Muscle of leg (tissue), 11 donors: ENCODE data around the gene IL36G. TPM values are rescaled to one million over a fixed set of nuclear protein-coding genes. Genes with fewer than 3 reads are reported as not detected.

Source experiments
- DNase-seq: peaks from one replicate; pipeline ENCODE4 v3.0.0; 2013
- H3K27ac ChIP-seq: one replicate; pipeline ENCODE4 v1.5.1; 2013; ENCODE audit warnings: mild to moderate bottlenecking, low read length, control low read depth
- H3K27me3 ChIP-seq: one replicate; pipeline ENCODE4 v1.6.1; 2013; ENCODE audit warnings: low read length; ENCODE audit not compliant: control insufficient read depth, insufficient read depth
- H3K36me3 ChIP-seq: one replicate; pipeline ENCODE4 v1.6.1; 2013; ENCODE audit warnings: low read length; ENCODE audit not compliant: control insufficient read depth, insufficient read depth
- H3K4me1 ChIP-seq: one replicate; pipeline ENCODE4 v1.6.1; 2013; ENCODE audit warnings: low read length; ENCODE audit not compliant: control insufficient read depth, insufficient read depth
- H3K4me3 ChIP-seq: one replicate; pipeline ENCODE4 v1.5.1; 2013; ENCODE audit warnings: low read length, control low read depth
- H3K9me3 ChIP-seq: replicated peaks from 2 replicates; pipeline ENCODE4 v1.6.1; 2013; ENCODE audit warnings: low read depth, low read length; ENCODE audit not compliant: control insufficient read depth
- WGBS: methylation state at CpG from one replicate; pipeline ENCODE4 v1.1.5; 2013; ENCODE audit warnings: missing lambda C conversion rate; ENCODE audit not compliant: insufficient coverage; 5-methylcytosine and 5-hydroxymethylcytosine counted together
- polyA plus RNA-seq, 8 donors: library from polyadenylated mRNA; unstranded; fragments of 120-200 nt; gene quantifications; one replicate each; pipeline versions ENCODE4 v1.2.1 to v1.2.3, GENCODE V29; 2013; ENCODE audit warnings: inconsistent platforms in 1 of 8, low replicate concordance in 1 of 8; ENCODE audit not compliant: insufficient read length in 8 of 8, insufficient read depth in 1 of 8
- total RNA-seq: library from RNA; stranded (reverse); fragments of 120-200 nt; gene quantifications from one replicate; pipeline ENCODE4 v1.2.4, GENCODE V29; 2013

The IL36G gene
- total and polyA plus RNA-seq, 9 donors, result 0.14 to 0.42 (median 0.28) TPM; not detected in 2

DNA sequence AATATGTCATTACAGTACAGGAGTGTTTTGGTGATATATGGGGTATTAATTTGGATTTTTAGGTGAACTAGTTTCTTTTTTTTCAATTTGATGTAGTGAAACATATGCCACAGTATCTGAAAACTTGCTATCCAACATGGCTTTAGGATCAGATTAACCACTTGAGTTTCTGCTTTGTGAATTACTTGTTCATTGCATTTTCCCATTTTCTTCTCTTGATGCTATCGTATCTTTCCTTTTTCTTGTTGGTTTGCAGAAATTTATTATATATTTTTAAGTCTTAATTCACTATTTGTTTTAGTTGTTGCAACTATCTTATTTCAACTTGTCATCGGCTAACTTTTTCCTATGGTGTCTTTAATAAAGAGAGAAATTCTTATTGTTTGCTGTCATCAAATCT is 36.3 kb downstream of the IL36G start:
- WGBS, result no CpG with 5 or more reads among the region's 2 CpGs
- H3K4me3 ChIP-seq, result no peak overlapping the region
- no peak for DNase-seq
- no peaks in the 10 kb centered on the region for H3K36me3 ChIP-seq
- H3K9me3 ChIP-seq, result no peaks in the 10 kb centered on the region
- no peaks in the 10 kb centered on the region for H3K27me3 ChIP-seq
- H3K4me1 ChIP-seq, result no peaks in the 10 kb centered on the region
- H3K27ac ChIP-seq, result no peak overlapping the region

DNA sequence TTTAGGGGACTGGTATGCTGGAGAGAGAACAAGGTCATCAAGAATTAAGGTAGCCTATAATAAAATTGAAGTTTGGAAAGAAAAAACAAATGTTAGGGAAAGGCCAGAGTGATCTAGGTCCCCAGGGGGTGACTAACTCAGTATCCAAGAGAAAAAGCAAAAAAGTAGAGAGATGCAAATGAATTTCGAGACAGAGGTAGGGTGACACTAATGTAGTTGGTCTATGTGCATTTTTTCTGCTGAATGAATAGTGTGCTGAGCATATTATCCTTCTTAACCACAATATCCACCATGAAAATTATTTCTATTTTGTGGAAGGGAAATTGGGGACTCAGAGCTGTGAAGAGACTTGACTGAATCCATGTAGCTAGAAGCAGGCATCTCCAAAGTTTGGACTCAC is 37.2 kb downstream of the IL36G start:
- Histone ChIP-seq H3K27ac (no peak overlapping the region), H3K9me3 (no peaks in the 10 kb centered on the region), H3K4me1 (no peaks in the 10 kb centered on the region), H3K36me3 (no peaks in the 10 kb centered on the region), H3K27me3 (no peaks in the 10 kb centered on the region), H3K4me3 (no peak overlapping the region)
- no CpG with 5 or more reads among the region's 1 CpG for WGBS
- no peak for DNase-seq

DNA sequence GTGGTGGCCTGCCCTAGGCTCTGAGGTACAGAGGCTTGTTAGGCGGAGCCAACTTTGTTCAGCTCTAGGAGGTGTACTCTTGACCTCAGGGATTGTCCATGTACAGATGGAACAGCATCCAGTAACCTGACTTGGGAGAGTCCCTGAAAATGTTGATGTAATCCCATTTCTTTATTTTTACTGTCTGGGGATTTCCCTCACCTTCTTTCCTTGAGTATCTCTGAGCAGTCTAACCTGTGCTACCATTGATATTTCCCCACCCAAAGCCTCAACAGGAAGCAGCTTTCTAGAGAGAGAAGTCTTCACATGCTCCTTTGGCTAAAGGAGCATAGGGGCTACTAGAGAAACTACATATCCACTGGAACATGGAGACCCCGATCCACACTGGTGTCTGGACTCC is 37.8 kb downstream of the IL36G start:
- Histone ChIP-seq H3K36me3 (no peaks in the 10 kb centered on the region), H3K27ac (no peak overlapping the region), H3K4me3 (no peak overlapping the region), H3K4me1 (no peaks in the 10 kb centered on the region), H3K9me3 (no peaks in the 10 kb centered on the region), H3K27me3 (no peaks in the 10 kb centered on the region)
- DNase-seq, result no peak
- 95% methylated on average over 2 of the region's 2 CpGs for WGBS

DNA sequence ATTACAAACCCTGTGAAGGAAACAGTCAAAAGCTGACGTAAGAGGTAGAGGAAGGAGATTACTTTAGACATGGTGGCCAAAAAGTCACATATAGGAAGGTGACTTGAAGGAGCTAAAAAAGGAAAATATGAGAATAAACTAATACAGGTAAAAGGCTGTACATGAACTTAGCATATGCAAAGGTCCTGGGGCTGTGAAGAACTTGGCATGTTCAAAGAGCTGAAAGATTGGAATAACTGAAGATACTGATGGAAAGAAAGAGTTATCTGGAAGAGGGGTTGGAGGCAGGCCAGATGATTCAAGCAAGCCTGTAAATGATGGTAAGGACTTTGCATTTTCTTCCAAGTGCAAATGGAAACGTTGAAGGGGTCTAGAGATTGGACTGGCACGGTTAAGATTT is 40.7 kb downstream of the IL36G start:
- H3K27ac ChIP-seq, result no peak overlapping the region
- H3K4me3 ChIP-seq, result no peak overlapping the region
- H3K36me3 ChIP-seq, result no peaks in the 10 kb centered on the region
- no peaks in the 10 kb centered on the region for H3K27me3 ChIP-seq
- no peaks in the 10 kb centered on the region for H3K4me1 ChIP-seq
- no peak for DNase-seq
- H3K9me3 ChIP-seq, result no peaks in the 10 kb centered on the region
- 90% methylated on average over 3 of the region's 3 CpGs for WGBS

DNA sequence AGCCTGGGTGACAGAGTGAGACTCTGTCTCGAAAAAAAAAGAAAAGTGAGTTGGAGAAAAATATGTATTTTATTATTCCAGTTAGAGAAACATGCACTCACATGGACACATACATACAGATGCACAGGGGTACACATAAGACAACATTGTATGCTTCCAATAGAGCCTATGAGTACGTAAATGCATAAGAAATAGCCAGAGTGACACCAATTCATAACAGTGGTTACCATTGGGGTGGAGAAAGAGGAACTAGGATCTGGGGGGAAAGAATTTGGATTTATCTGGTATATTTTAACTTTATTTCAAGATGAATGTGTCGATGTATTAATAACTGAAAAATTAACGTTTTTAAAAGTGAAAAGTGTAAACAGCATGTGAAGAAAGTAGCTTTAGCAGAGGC is 43.5 kb downstream of the IL36G start:
- no peak overlapping the region for H3K4me3 ChIP-seq
- WGBS, result 42% methylated on average over 3 of the region's 4 CpGs
- H3K27ac ChIP-seq, result no peak overlapping the region
- H3K27me3 ChIP-seq, result no peaks in the 10 kb centered on the region
- H3K4me1 ChIP-seq, result no peaks in the 10 kb centered on the region
- DNase-seq, result no peak
- H3K9me3 ChIP-seq, result no peaks in the 10 kb centered on the region
- no peaks in the 10 kb centered on the region for H3K36me3 ChIP-seq

DNA sequence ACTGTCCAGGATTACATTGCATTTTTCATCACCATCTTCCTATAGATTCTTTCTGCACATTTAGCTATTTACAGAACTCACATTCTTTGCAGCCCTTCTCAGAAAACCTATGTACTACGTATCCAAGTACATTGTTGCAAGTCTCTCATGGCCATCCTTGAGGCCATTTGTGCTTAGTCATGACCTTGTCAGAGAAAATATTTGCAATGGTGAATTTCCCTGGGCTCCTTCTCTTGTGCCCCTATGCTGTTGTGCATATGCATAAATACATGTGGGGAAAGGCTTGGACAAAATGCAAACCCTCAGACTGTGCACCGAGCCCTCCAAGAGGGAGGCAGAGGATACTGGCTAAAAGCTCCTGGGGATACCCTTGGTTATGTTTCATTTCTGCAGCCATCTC is 47.0 kb downstream of the IL36G start:
- no CpG with 5 or more reads among the region's 2 CpGs for WGBS
- Histone ChIP-seq H3K27ac (no peak overlapping the region), H3K27me3 (no peaks in the 10 kb centered on the region), H3K9me3 (no peaks in the 10 kb centered on the region), H3K36me3 (no peaks in the 10 kb centered on the region), H3K4me1 (no peaks in the 10 kb centered on the region), H3K4me3 (no peak overlapping the region)
- DNase-seq, result no peak

DNA sequence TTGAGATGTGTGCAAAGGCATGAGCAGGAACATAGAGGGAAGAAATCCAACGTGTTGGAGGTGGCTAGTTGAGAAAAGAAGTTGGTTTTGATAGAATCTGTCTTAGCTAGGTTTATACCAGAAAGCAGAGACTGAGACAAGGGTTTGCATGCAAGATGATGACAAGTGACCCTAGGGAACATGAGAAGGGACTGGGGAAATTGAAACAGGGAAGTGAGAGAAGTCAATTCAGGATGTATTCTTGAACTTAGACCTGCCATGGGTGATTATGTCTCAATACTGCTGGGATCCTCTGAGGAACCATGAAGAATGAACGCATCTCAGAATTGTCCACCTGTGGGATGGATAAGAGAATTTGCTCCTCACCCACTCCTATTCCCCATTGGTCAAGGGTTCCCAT is 47.9 kb downstream of the IL36G start:
- WGBS, result 5% methylated on average over 1 of the region's 2 CpGs
- Histone ChIP-seq H3K27ac (no peak overlapping the region), H3K4me3 (no peak overlapping the region), H3K36me3 (no peaks in the 10 kb centered on the region), H3K9me3 (no peaks in the 10 kb centered on the region), H3K27me3 (no peaks in the 10 kb centered on the region), H3K4me1 (no peaks in the 10 kb centered on the region)
- DNase-seq, result peak; percentile 9

DNA sequence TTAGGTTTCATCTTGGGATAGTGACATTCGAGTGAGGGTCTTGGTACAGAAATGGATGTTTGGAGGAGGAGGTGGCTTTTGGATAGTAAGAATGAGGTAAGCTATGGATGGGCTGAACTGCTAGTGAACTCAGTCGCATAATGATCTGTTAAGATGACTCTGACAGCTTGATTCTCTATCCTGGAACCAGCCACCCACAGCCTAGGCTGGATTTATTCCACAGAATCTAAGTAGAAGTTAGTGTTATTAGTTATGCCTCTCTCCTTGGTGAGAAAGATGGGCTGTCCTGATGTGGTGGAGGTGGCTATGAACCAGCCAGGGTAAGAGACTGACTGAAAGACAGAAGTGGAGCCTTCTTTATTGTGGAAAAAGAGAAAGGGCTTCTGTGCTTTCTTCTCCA is 49.9 kb downstream of the IL36G start:
- Histone ChIP-seq H3K27ac (no peak overlapping the region), H3K36me3 (no peaks in the 10 kb centered on the region), H3K27me3 (no peaks in the 10 kb centered on the region), H3K4me3 (no peak overlapping the region), H3K9me3 (no peaks in the 10 kb centered on the region), H3K4me1 (no peaks in the 10 kb centered on the region)
- DNase-seq, result no peak
- 67% methylated on average over 1 of the region's 2 CpGs for WGBS

DNA sequence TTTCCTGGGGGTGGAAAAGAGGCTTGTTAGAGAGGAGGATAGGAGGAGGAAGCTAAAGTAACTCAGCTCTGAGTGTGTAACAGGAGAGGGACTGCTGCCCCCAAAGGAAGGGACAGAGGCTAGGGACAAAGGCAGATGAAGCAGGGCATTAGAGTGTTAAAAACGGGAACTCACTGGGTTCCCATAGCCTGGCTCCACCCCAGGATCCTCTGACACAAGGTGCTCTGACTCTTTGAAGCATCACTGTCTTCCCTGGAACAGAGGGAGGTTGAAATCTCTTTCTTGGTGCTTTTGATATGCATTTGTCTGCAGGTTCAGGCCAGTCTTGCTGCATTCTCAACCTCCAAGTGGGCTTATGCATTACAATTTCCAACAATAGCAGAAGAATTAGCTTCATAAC is 50.3 kb downstream of the IL36G start:
- H3K4me3 ChIP-seq, result no peak overlapping the region
- H3K36me3 ChIP-seq, result no peaks in the 10 kb centered on the region
- no CpG with 5 or more reads among the region's 1 CpG for WGBS

DNA sequence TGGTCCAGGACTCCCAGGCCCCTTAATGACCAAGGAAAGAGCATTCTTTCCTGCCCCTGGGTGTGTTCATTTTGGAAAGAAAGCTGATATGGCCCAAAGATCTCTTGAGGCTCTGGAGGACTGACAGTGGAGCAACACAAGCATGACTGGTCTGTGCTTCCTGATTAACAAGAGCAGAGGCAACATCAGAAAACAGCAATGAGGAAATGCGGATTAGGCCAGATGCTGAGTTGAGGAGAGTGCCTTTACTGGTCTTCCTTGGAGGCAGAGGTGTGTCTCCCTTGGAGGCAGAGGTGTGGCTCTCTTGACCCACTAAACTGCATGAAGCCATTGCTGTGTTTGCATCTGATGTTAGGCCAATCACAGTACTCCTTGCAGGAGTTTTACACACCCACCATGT is 54.9 kb downstream of the IL36G start:
- no peaks in the 10 kb centered on the region for H3K36me3 ChIP-seq
- H3K4me3 ChIP-seq, result no peak overlapping the region
- no peaks in the 10 kb centered on the region for H3K4me1 ChIP-seq
- WGBS, result 100% methylated on average over 1 of the region's 1 CpG
- no peak overlapping the region for H3K27ac ChIP-seq
- no peak for DNase-seq
- no peaks in the 10 kb centered on the region for H3K27me3 ChIP-seq
- H3K9me3 ChIP-seq, result no peaks in the 10 kb centered on the region

More for the DNA sequence above, 50.3 kb downstream of the IL36G start:
- Histone ChIP-seq H3K4me1 (no peaks in the 10 kb centered on the region), H3K27ac (no peak overlapping the region), H3K27me3 (no peaks in the 10 kb centered on the region), H3K9me3 (no peaks in the 10 kb centered on the region)
- no peak for DNase-seq

DNA sequence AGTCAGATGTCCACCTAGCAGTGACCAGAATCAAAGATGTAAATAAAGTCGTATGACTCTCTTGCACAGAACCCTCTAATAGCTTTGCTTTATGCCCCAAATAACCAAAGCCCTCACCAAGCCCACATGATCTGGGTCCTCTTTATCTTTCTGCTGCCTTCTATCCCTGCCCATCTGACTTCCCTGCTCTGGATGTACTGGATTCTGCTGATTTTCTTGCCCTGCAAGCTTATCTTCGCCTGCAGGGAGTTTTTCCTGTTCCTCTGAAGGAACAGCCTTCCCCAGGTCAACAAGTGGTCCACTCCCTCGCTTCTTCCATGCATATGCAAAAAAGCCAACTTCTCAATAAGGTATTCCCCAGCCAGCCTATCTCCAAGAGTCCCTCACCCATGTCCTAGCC is 56.2 kb downstream of the IL36G start:
- H3K4me1 ChIP-seq, result no peaks in the 10 kb centered on the region
- no peaks in the 10 kb centered on the region for H3K9me3 ChIP-seq
- H3K4me3 ChIP-seq, result no peak overlapping the region
- H3K27me3 ChIP-seq, result no peaks in the 10 kb centered on the region
- H3K27ac ChIP-seq, result no peak overlapping the region
- WGBS, result 86% methylated on average over 3 of the region's 3 CpGs
- no peak for DNase-seq
- no peaks in the 10 kb centered on the region for H3K36me3 ChIP-seq
